Measurements from ENCODE around the gene CHST7. TPM values are rescaled to one million over a fixed set of nuclear protein-coding genes. Genes with fewer than 3 reads are reported as not detected.

The CHST7 gene
- total and polyA plus RNA-seq, 10 of the 15 experiments (the other 5 are each of a cell fraction or from before 2014, with no cell fraction given), result 0.58 to 11.0 (median 5.4) TPM

- Histone ChIP-seq H2AFZ (ENCODE audit: control insufficient read depth, low read depth, low read length) (no peak overlapping the region), H3K4me3 (no peak overlapping the region), H3K79me2 (ENCODE audit: control insufficient read depth, insufficient read depth, low read length) (peaks cover 39% of the 10 kb centered on the region), H3K27me3 (replicated peaks in 1 of 2; ENCODE audit: control insufficient read depth in 2 of 2, insufficient read depth in 2 of 2, low read length in 1 of 2) (no peaks in the 10 kb centered on the region), H3K4me2 (ENCODE audit: control insufficient read depth, insufficient read depth) (no peak overlapping the region), H4K20me1 (ENCODE audit: control insufficient read depth, insufficient read depth) (no peaks in the 10 kb centered on the region; the same call in 1 of the 2 replicates), H3K36me3 (ENCODE audit: control insufficient read depth in 2 of 2, insufficient read depth in 2 of 2, low read length in 1 of 2) (no peaks in the 10 kb centered on the region; a peak in 1 of 4 replicates), H3K4me1 (ENCODE audit: control insufficient read depth, insufficient read depth, low read length) (peaks cover 4% of the 10 kb centered on the region), H3K9me3 (replicated peaks; ENCODE audit: control insufficient read depth, insufficient read depth, low read length) (no peaks in the 10 kb centered on the region), H3K27ac (ENCODE audit: control insufficient read depth, insufficient read depth) (no peak overlapping the region), H3K9ac (ENCODE audit: control insufficient read depth, insufficient read depth, low read length) (no peak overlapping the region)
- WGBS (ENCODE audit: insufficient coverage, insufficient replicate concordance, low lambda C conversion rate, missing lambda C conversion rate), result 63% methylated on average over 6 of the region's 6 CpGs
- ChIA-PET RAD21 (ENCODE audit: unreplicated experiment) (interaction anchor here (1.2 to 1.7 kb wide), 3 partner anchors 18 to 73 kb away, joined by 3 to 4 read pairs (median 3); no protein-coding TSS in a partner anchor), POLR2A (interaction anchor here (1.0 to 2.2 kb wide), 3 partner anchors 10 to 19 kb away, joined by 3 to 6 read pairs (median 3); no protein-coding TSS in a partner anchor), SMC1A (ENCODE audit: uncharacterized antibody, unreplicated experiment) (interaction anchor here (1.2 to 3.2 kb wide), 5 partner anchors 10 to 54 kb away, joined by 3 to 17 read pairs (median 5); no protein-coding TSS in a partner anchor), CTCF (interaction anchor here (1.6 kb wide), 1 partner anchor 21 kb away, joined by 4 read pairs; no protein-coding TSS in a partner anchor)
- intact Hi-C loops (cut with micrococcal nuclease; ENCODE audit: unreplicated experiment) (no loop called here), in situ Hi-C loops (cut with MboI) (no loop called here)
- ATAC-seq (peak; percentile 49), DNase-seq (ENCODE audit: low read depth, low spot score) (no peak), FAIRE-seq (no peak)
- BruUV-seq (replicated peaks), result no TSS peak
- TF ChIP-seq, protein P1, sequence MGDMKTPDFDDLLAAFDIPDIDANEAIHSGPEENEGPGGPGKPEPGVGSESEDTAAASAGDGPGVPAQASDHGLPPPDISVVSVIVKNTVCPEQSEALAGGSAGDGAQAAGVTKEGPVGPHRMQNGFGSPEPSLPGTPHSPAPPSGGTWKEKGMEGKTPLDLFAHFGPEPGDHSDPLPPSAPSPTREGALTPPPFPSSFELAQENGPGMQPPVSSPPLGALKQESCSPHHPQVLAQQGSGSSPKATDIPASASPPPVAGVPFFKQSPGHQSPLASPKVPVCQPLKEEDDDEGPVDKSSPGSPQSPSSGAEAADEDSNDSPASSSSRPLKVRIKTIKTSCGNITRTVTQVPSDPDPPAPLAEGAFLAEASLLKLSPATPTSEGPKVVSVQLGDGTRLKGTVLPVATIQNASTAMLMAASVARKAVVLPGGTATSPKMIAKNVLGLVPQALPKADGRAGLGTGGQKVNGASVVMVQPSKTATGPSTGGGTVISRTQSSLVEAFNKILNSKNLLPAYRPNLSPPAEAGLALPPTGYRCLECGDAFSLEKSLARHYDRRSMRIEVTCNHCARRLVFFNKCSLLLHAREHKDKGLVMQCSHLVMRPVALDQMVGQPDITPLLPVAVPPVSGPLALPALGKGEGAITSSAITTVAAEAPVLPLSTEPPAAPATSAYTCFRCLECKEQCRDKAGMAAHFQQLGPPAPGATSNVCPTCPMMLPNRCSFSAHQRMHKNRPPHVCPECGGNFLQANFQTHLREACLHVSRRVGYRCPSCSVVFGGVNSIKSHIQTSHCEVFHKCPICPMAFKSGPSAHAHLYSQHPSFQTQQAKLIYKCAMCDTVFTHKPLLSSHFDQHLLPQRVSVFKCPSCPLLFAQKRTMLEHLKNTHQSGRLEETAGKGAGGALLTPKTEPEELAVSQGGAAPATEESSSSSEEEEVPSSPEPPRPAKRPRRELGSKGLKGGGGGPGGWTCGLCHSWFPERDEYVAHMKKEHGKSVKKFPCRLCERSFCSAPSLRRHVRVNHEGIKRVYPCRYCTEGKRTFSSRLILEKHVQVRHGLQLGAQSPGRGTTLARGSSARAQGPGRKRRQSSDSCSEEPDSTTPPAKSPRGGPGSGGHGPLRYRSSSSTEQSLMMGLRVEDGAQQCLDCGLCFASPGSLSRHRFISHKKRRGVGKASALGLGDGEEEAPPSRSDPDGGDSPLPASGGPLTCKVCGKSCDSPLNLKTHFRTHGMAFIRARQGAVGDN (IDR thresholded peaks at IDR 0.05), result no peak
- TF ChIP-seq NFYB (IDR thresholded peaks at IDR 0.05; ENCODE audit: insufficient read depth, low read depth, low read length) (no peak), BCL11A (IDR thresholded peaks at IDR 0.05; ENCODE audit: low read depth, low read length) (peak; percentile 78; the same call in 1 of the 2 replicates), NFIC (IDR thresholded peaks at IDR 0.05; ENCODE audit: low read depth, low read length) (peak; percentile 48; the same call in 1 of the 2 replicates), POU2F2 (IDR thresholded peaks at IDR 0.05; ENCODE audit: borderline replicate concordance, low read depth, low read length) (no peak), JUNB (IDR thresholded peaks at IDR 0.05) (peak; percentile 85), IKZF2 (IDR thresholded peaks at IDR 0.05) (peak in 1 of 2 experiments; percentile 43; a peak in 2 of 4 replicates), RELA (IDR thresholded peaks at IDR 0.05; ENCODE audit: borderline replicate concordance, partially characterized antibody) (no peak), CEBPZ (IDR thresholded peaks at IDR 0.05; ENCODE audit: low read depth, low read length) (no peak), CREM (IDR thresholded peaks at IDR 0.05; ENCODE audit: low read depth) (peak; percentile 51; the same call in 1 of the 2 replicates), DPF2 (IDR thresholded peaks at IDR 0.05) (peak; percentile 51), EP300 (IDR thresholded peaks at IDR 0.05; ENCODE audit: borderline replicate concordance in 1 of 2, control insufficient read depth in 1 of 2, low read depth in 2 of 2, low read length in 2 of 2) (peak in 1 of 2 experiments; percentile 23; a peak in 1 of 4 replicates), ETV6 (conservative IDR thresholded peaks at IDR 0.05 in 1 of 2, IDR thresholded peaks at IDR 0.05 in 1 of 2; ENCODE audit: borderline replicate concordance in 1 of 2, low read depth in 1 of 2) (peak in 1 of 2 experiments; percentile 51; a peak in 1 of 4 replicates), MTA3 (IDR thresholded peaks at IDR 0.05; ENCODE audit: borderline replicate concordance, low read length) (no peak)
- TF ChIP-seq, protein P2, sequence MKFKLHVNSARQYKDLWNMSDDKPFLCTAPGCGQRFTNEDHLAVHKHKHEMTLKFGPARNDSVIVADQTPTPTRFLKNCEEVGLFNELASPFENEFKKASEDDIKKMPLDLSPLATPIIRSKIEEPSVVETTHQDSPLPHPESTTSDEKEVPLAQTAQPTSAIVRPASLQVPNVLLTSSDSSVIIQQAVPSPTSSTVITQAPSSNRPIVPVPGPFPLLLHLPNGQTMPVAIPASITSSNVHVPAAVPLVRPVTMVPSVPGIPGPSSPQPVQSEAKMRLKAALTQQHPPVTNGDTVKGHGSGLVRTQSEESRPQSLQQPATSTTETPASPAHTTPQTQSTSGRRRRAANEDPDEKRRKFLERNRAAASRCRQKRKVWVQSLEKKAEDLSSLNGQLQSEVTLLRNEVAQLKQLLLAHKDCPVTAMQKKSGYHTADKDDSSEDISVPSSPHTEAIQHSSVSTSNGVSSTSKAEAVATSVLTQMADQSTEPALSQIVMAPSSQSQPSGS (IDR thresholded peaks at IDR 0.05; ENCODE audit: low read length), result peak; percentile 50; the same call in 1 of the 2 replicates
Observed at GRCh38 chrX:46580613-46581012, 7.0 kb downstream of the CHST7 start.

Measured in GM12878 (cell line).